Measurements from ENCODE around the gene BCAS3. TPM values are rescaled to one million over a fixed set of nuclear protein-coding genes. Genes with fewer than 3 reads are reported as not detected.

The BCAS3 gene
- total RNA-seq, 1 donor from 2014 or later, result 15.2 TPM

GRCh38 chr17:61227866-61228265 is 550.2 kb downstream of the BCAS3 start:
- TF ChIP-seq CTCF (conservative IDR thresholded peaks at IDR 0.05; ENCODE audit: low read depth, low read length), result no peak
- no peak for DNase-seq (ENCODE audit: low read depth)

GRCh38 chr17:61230461-61230860 is 552.8 kb downstream of the BCAS3 start:
- H3K4me3 ChIP-seq (ENCODE audit: low read depth, low read length), result no peak overlapping the region
- no peak for DNase-seq (ENCODE audit: low read depth)
- TF ChIP-seq CTCF (conservative IDR thresholded peaks at IDR 0.05; ENCODE audit: low read depth, low read length), result no peak

More at GRCh38 chr17:61227866-61228265, 550.2 kb downstream of the BCAS3 start:
- H3K4me3 ChIP-seq (ENCODE audit: low read depth, low read length), result no peak overlapping the region

- H3K4me3 ChIP-seq (ENCODE audit: low read depth, low read length), result no peak overlapping the region
- no peak for DNase-seq (ENCODE audit: low read depth)
- no peak for TF ChIP-seq CTCF (conservative IDR thresholded peaks at IDR 0.05; ENCODE audit: low read depth, low read length)
Observed at GRCh38 chr17:61230972-61231820, 553.5 kb downstream of the BCAS3 start.

- DNase-seq (ENCODE audit: low read depth), result no peak
- no peak overlapping the region for H3K4me3 ChIP-seq (ENCODE audit: low read depth, low read length)
- TF ChIP-seq CTCF (conservative IDR thresholded peaks at IDR 0.05; ENCODE audit: low read depth, low read length), result no peak
Observed at GRCh38 chr17:61232871-61233270, 555.2 kb downstream of the BCAS3 start.

GRCh38 chr17:61233991-61234750 is 556.5 kb downstream of the BCAS3 start:
- no peak overlapping the region for H3K4me3 ChIP-seq (ENCODE audit: low read depth, low read length)
- DNase-seq (ENCODE audit: low read depth), result no peak
- TF ChIP-seq CTCF (conservative IDR thresholded peaks at IDR 0.05; ENCODE audit: low read depth, low read length), result no peak

- H3K4me3 ChIP-seq (ENCODE audit: low read depth, low read length), result no peak overlapping the region
- DNase-seq (ENCODE audit: low read depth), result no peak
- no peak for TF ChIP-seq CTCF (conservative IDR thresholded peaks at IDR 0.05; ENCODE audit: low read depth, low read length)
Observed at GRCh38 chr17:61235001-61235826, 557.6 kb downstream of the BCAS3 start.
